Fibroblast of villous mesenchyme (primary cell): ENCODE results near the gene ING2. TPM values are rescaled to one million over a fixed set of nuclear protein-coding genes. Genes with fewer than 3 reads are reported as not detected.

Experiments
- DNase-seq: peaks from one replicate; pipeline ENCODE4 v3.0.0-alpha.2; 2010; ENCODE audit warnings: low read depth
- H3K4me3 ChIP-seq: 2 replicates; pipeline ENCODE4 v1.5.1; 2011; ENCODE audit warnings: low read depth, mild to moderate bottlenecking, low read length
- CTCF ChIP-seq: IDR thresholded peaks from 2 replicates; pipeline ENCODE4 v1.5.1; 2012; ENCODE audit warnings: low read depth, mild to moderate bottlenecking, low read length; ENCODE audit not compliant: insufficient read depth
- total RNA-seq: library from RNA; depleted of rRNA; stranded (reverse); fragments of >200 nt; gene quantifications from 2 replicates; pipeline ENCODE4 v1.2.3, GENCODE V29; 2012

The ING2 gene
- total RNA-seq, 1 donor: 8.6 TPM

DNA sequence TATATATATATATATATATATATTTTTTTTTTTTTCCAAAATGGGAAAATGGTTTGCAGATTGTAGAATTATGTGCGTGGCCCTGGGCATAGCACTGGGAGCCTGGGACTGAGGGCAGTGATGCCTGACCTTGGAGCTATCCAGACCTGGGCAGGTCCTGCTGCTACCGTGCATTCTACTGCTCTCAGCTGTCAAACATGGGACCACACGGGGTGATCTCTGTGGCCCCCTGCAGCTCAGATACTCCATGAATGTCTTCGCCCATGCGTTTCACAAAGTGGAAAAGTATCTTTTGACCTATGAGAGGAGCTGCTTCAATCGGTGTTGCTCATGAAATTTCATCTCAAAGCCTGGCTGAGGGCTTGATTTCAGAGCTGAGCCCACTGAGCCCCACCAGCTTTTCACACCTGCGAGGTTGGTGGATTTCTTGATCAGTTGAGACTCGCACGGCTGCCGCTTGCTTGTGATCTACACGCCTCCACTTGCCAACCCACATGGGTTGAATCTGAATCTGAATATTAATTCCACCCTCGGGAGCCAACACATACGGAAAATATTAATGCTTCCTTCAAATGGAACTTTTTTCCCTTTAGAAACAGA, 35.7 kb downstream of the ING2 start:
- DNase-seq: no peak
- no peak overlapping the region for H3K4me3 ChIP-seq
- TF ChIP-seq CTCF: no peak

DNA sequence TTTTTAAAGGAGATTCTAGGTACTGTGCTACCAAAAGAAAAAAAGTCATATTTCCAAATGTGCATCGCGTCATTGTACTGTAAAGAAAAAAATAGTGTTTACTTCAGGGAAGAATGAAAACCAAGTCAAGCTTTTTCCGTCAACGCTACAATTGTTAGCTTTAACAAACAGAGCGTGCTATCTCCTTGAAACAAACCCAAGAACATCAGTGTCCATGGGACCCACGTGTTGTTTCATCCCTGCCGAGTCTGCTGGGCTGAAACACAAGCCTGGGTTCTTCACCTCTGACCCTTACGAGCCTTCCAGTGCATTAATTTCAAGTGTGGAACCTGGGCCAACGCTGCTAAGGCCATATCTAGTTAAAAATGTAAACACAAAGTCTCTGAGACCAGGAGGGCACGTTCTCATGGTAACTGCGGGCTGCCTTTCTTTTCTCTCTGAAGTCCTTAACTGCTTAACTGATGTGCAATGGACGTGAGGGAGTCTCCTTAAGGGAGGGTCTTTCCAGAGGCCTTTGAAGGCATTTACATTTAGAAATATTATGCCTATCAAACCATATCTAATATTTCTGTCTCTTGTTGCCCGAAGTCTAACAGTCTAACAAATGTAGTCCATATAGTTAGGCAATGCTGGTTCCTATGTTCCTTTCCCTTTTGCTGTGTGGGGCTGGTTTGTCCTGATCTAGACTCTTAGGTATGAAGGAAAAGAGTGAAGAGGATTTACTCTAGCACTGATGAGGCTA, 36.3 kb downstream of the ING2 start:
- peak; percentile 60 for DNase-seq
- H3K4me3 ChIP-seq: no peak overlapping the region
- no peak for TF ChIP-seq CTCF

GRCh38 chr4:183541752-183542040, 36.8 kb downstream of the ING2 start:
- DNase-seq: no peak
- H3K4me3 ChIP-seq: no peak overlapping the region
- TF ChIP-seq CTCF: no peak

DNA sequence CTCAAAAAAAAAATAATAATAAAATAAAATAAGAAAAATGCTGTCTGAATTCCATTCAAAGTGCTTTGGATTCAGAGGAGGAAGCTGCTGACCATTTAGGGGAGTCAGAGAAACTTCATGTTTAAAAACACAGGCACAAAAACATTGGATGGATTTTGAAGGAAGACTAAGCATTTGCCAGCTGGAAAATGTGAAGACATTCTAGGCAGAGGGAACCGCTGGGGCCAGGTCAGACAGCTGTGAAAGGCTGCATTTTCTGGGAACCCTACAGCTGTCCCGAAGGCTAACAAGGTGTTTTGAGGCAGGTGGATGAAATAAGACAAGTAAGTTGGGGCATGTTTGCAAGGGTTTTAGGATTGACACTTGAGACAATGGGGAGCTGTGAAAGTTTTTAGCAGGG, 38.6 kb downstream of the ING2 start:
- no peak for TF ChIP-seq CTCF
- no peak for DNase-seq
- no peak overlapping the region for H3K4me3 ChIP-seq

- no peak for TF ChIP-seq CTCF
- no peak overlapping the region for H3K4me3 ChIP-seq
- DNase-seq: no peak
Observed at GRCh38 chr4:183544109-183544508, 39.3 kb downstream of the ING2 start.

DNA sequence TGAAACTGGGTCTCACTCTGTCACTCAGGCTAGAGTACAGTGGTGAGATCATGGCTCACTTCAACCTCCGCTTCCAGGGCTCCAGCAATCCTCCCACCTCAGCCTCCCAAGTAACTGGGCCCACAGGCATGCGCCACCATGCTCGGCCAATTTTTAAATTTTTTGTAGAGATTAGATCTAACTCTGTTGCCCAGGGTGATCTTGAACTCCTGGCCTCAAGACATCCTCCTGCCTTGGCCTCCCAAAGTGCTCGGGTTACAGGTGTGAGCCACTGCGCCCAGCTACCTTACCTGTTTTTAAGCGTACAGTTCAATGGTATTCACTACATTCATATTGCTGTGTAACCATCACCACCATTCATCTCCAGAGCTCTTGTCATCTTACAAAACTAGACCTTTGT, 41.5 kb downstream of the ING2 start:
- no peak for TF ChIP-seq CTCF
- no peak for DNase-seq
- H3K4me3 ChIP-seq: no peak overlapping the region

- DNase-seq: no peak
- no peak for TF ChIP-seq CTCF
- H3K4me3 ChIP-seq: no peak overlapping the region
Observed at GRCh38 chr4:183548306-183548705, 43.4 kb downstream of the ING2 start.
